Fibroblast of villous mesenchyme (primary cell): ENCODE results near the gene RNF4. TPM values are rescaled to one million over a fixed set of nuclear protein-coding genes. Genes with fewer than 3 reads are reported as not detected.

Experiments used
- DNase-seq: peaks from one replicate; pipeline ENCODE4 v3.0.0-alpha.2; 2010; ENCODE audit warnings: low read depth
- H3K4me3 ChIP-seq: 2 replicates; pipeline ENCODE4 v1.5.1; 2011; ENCODE audit warnings: low read depth, mild to moderate bottlenecking, low read length
- CTCF ChIP-seq: IDR thresholded peaks from 2 replicates; pipeline ENCODE4 v1.5.1; 2012; ENCODE audit warnings: low read depth, mild to moderate bottlenecking, low read length; ENCODE audit not compliant: insufficient read depth
- total RNA-seq: library from RNA; depleted of rRNA; stranded (reverse); fragments of >200 nt; gene quantifications from 2 replicates; pipeline ENCODE4 v1.2.3, GENCODE V29; 2012

The RNF4 gene
- total RNA-seq: 63.9 and 64.7 TPM in 2 replicates

- peak within 1 kb of the TSS; percentile 97 for H3K4me3 ChIP-seq
- DNase-seq: peak; percentile 98
- no peak for TF ChIP-seq CTCF
Measured at GRCh38 chr4:2468456-2469191, at the start of gene RNF4. TSS of gene RNF4 (plus strand) at chr4:2469106. CDS start at chr4:2490494, 21,388 bp downstream.

GRCh38 chr4:2419814-2420213 lies 49.1 kb upstream of the RNF4 start:
- DNase-seq: no peak
- no peak for TF ChIP-seq CTCF
- no peak overlapping the region for H3K4me3 ChIP-seq

- no peak overlapping the region for H3K4me3 ChIP-seq
- DNase-seq: no peak
- no peak for TF ChIP-seq CTCF
Measured at GRCh38 chr4:2421928-2422327, 47.0 kb upstream of the RNF4 start.

GRCh38 chr4:2423066-2423465 lies 45.8 kb upstream of the RNF4 start:
- TF ChIP-seq CTCF: no peak
- no peak overlapping the region for H3K4me3 ChIP-seq
- DNase-seq: no peak

GRCh38 chr4:2423695-2424094 lies 45.2 kb upstream of the RNF4 start:
- no peak overlapping the region for H3K4me3 ChIP-seq
- no peak for DNase-seq
- TF ChIP-seq CTCF: no peak

GRCh38 chr4:2424581-2424980 lies 44.3 kb upstream of the RNF4 start:
- DNase-seq: no peak
- no peak overlapping the region for H3K4me3 ChIP-seq
- no peak for TF ChIP-seq CTCF
